ENCODE measurements around the gene OLIG3. TPM values are rescaled to one million over a fixed set of nuclear protein-coding genes. Genes with fewer than 3 reads are reported as not detected.

The OLIG3 gene
- total RNA-seq, 1 experiment from 2014 or later, result not detected

GRCh38 chr6:137472641-137473137 is 21.5 kb downstream of the OLIG3 start:
- ChIA-PET CTCF (no interaction called here), POLR2A (ENCODE audit: unreplicated experiment) (no interaction called here)
- TF ChIP-seq EZH2 (IDR thresholded peaks at IDR 0.05; ENCODE audit: low read length, unreplicated experiment) (no peak), EZH2phosphoT487 (IDR thresholded peaks at IDR 0.05; ENCODE audit: borderline replicate concordance, low read length) (no peak), CTCF (conservative IDR thresholded peaks at IDR 0.05; ENCODE audit: low read depth, low read length) (no peak)
- Histone ChIP-seq H3K4me2 (ENCODE audit: low read length) (no peak overlapping the region), H3K4me1 (ENCODE audit: insufficient read depth, low read length) (no peaks in the 10 kb centered on the region), H3K9me3 (ENCODE audit: low read length) (no peaks in the 10 kb centered on the region), H3K4me3 (ENCODE audit: low read length) (no peak overlapping the region), H3K36me3 (ENCODE audit: low read depth, low read length) (no peaks in the 10 kb centered on the region), H3K9ac (ENCODE audit: low read length) (no peak overlapping the region), H2AFZ (ENCODE audit: low read length) (no peak overlapping the region), H4K20me1 (ENCODE audit: low read length) (no peaks in the 10 kb centered on the region), H3K27me3 (ENCODE audit: low read length) (peaks cover 53% of the 10 kb centered on the region), H3F3A (ENCODE audit: low read length, unreplicated experiment) (no peaks in the 10 kb centered on the region), H3K9me2 (replicated peaks; ENCODE audit: low read length) (no peaks in the 10 kb centered on the region), H3K27ac (ENCODE audit: low read length) (no peak overlapping the region), H3K79me2 (ENCODE audit: low read length) (no peaks in the 10 kb centered on the region)
- no TSS peak for BruUV-seq (replicated peaks)
- ATAC-seq (no peak), DNase-seq (no peak)
- intact Hi-C loops (cut with micrococcal nuclease), result no loop called here

GRCh38 chr6:137471986-137472385 is 22.2 kb downstream of the OLIG3 start:
- POLR2A ChIA-PET (ENCODE audit: unreplicated experiment), result no interaction called here
- Histone ChIP-seq H3K27me3 (ENCODE audit: low read length) (peaks cover 49% of the 10 kb centered on the region), H3K4me1 (ENCODE audit: insufficient read depth, low read length) (no peaks in the 10 kb centered on the region), H3K9me2 (replicated peaks; ENCODE audit: low read length) (no peaks in the 10 kb centered on the region), H4K20me1 (ENCODE audit: low read length) (no peaks in the 10 kb centered on the region), H2AFZ (ENCODE audit: low read length) (no peak overlapping the region), H3K9ac (ENCODE audit: low read length) (no peak overlapping the region), H3K4me3 (ENCODE audit: low read length) (no peak overlapping the region), H3K9me3 (ENCODE audit: low read length) (no peaks in the 10 kb centered on the region), H3K27ac (ENCODE audit: low read length) (no peak overlapping the region), H3F3A (ENCODE audit: low read length, unreplicated experiment) (no peaks in the 10 kb centered on the region), H3K4me2 (ENCODE audit: low read length) (no peak overlapping the region), H3K79me2 (ENCODE audit: low read length) (no peaks in the 10 kb centered on the region), H3K36me3 (ENCODE audit: low read depth, low read length) (no peaks in the 10 kb centered on the region)
- CTCF ChIA-PET, result no interaction called here
- ATAC-seq (no peak), DNase-seq (no peak)
- TF ChIP-seq EZH2phosphoT487 (IDR thresholded peaks at IDR 0.05; ENCODE audit: borderline replicate concordance, low read length), result no peak
- TF ChIP-seq EZH2 (IDR thresholded peaks at IDR 0.05; ENCODE audit: low read length, unreplicated experiment), result no peak
- TF ChIP-seq CTCF (conservative IDR thresholded peaks at IDR 0.05; ENCODE audit: low read depth, low read length), result no peak
- intact Hi-C loops (cut with micrococcal nuclease), result no loop called here
- BruUV-seq (replicated peaks), result no TSS peak

- peaks cover 49% of the 10 kb centered on the region for H3K27me3 ChIP-seq (ENCODE audit: low read length)
These were observed 22.7 kb downstream of the OLIG3 start for GRCh38 chr6:137471497-137471896.

More at GRCh38 chr6:137471497-137471896, 22.7 kb downstream of the OLIG3 start:
- H2AFZ ChIP-seq (ENCODE audit: low read length), result no peak overlapping the region
- no peak overlapping the region for H3K9ac ChIP-seq (ENCODE audit: low read length)
- BruUV-seq (replicated peaks), result no TSS peak
- H3K36me3 ChIP-seq (ENCODE audit: low read depth, low read length), result no peaks in the 10 kb centered on the region
- ATAC-seq, result no peak
- TF ChIP-seq CTCF (conservative IDR thresholded peaks at IDR 0.05; ENCODE audit: low read depth, low read length), result no peak
- no peak for TF ChIP-seq EZH2 (IDR thresholded peaks at IDR 0.05; ENCODE audit: low read length, unreplicated experiment)
- TF ChIP-seq EZH2phosphoT487 (IDR thresholded peaks at IDR 0.05; ENCODE audit: borderline replicate concordance, low read length), result no peak
- intact Hi-C loops (cut with micrococcal nuclease), result no loop called here
- H3K9me2 ChIP-seq (replicated peaks; ENCODE audit: low read length), result no peaks in the 10 kb centered on the region
- H3K79me2 ChIP-seq (ENCODE audit: low read length), result no peaks in the 10 kb centered on the region
- H3K4me2 ChIP-seq (ENCODE audit: low read length), result no peak overlapping the region
- H4K20me1 ChIP-seq (ENCODE audit: low read length), result no peaks in the 10 kb centered on the region
- H3K9me3 ChIP-seq (ENCODE audit: low read length), result no peaks in the 10 kb centered on the region
- no peak overlapping the region for H3K4me3 ChIP-seq (ENCODE audit: low read length)
- no peak for DNase-seq
- no peak overlapping the region for H3K27ac ChIP-seq (ENCODE audit: low read length)
- H3F3A ChIP-seq (ENCODE audit: low read length, unreplicated experiment), result no peaks in the 10 kb centered on the region
- CTCF ChIA-PET, result no interaction called here
- POLR2A ChIA-PET (ENCODE audit: unreplicated experiment), result no interaction called here
- H3K4me1 ChIP-seq (ENCODE audit: insufficient read depth, low read length), result no peaks in the 10 kb centered on the region
